Astrocyte (in vitro differentiated cells and primary cell): ENCODE measurements around the gene UBP1. TPM values are rescaled to one million over a fixed set of nuclear protein-coding genes. Genes with fewer than 3 reads are reported as not detected.

ENCODE experiments used
- DNase-seq: peaks from one replicate; pipeline ENCODE4 v3.0.0-alpha.2; 2010; ENCODE audit warnings: low read depth
- FAIRE-seq: peaks from 2 replicates; lab custom pipeline; 2011; peaks lifted over from hg19 to GRCh38; lab: Jason Lieb, UNC
- H2AFZ ChIP-seq: 2 replicates; pipeline ENCODE4 v1.6.0; 2012; ENCODE audit warnings: low read depth, low read length, inconsistent platforms
- H3K27ac ChIP-seq: 2 replicates; pipeline ENCODE4 v1.5.1; 2011; ENCODE audit warnings: low read depth, low read length, inconsistent platforms
- H3K27me3 ChIP-seq: 2 replicates; pipeline ENCODE4 v1.6.0; 2011; ENCODE audit warnings: low read length, inconsistent platforms; ENCODE audit not compliant: insufficient read depth
- H3K36me3 ChIP-seq: 2 replicates; pipeline ENCODE4 v1.5.1; 2011; ENCODE audit warnings: low read length, inconsistent platforms; ENCODE audit not compliant: insufficient read depth
- H3K4me1 ChIP-seq: 2 replicates; pipeline ENCODE4 v1.5.1; 2011; ENCODE audit warnings: low read length, inconsistent platforms; ENCODE audit not compliant: insufficient read depth
- H3K4me2 ChIP-seq: 2 replicates; pipeline ENCODE4 v1.6.0; 2012; ENCODE audit warnings: low read length, inconsistent platforms
- H3K4me3 ChIP-seq: 2 replicates; pipeline ENCODE4 v1.5.1; 2011; ENCODE audit warnings: low read depth, mild to moderate bottlenecking, low read length, inconsistent platforms; ENCODE audit not compliant: insufficient read depth
- H3K79me2 ChIP-seq: 2 replicates; pipeline ENCODE4 v1.6.0; 2012; ENCODE audit warnings: mild to moderate bottlenecking, low read length, inconsistent platforms; ENCODE audit not compliant: insufficient read depth
- H3K9ac ChIP-seq: 2 replicates; pipeline ENCODE4 v1.6.0; 2012; ENCODE audit warnings: mild to moderate bottlenecking, low read length, inconsistent platforms
- H3K9me3 ChIP-seq: 2 replicates; pipeline ENCODE4 v1.5.1; 2012; ENCODE audit warnings: low read depth, mild to moderate bottlenecking, low read length, inconsistent platforms; ENCODE audit not compliant: insufficient read depth
- H4K20me1 ChIP-seq: 2 replicates; pipeline ENCODE4 v1.6.0; 2012; ENCODE audit warnings: low read length, inconsistent platforms; ENCODE audit not compliant: insufficient read depth
- H3K27ac Mint-ChIP-seq: one replicate; pipeline ENCODE4 v1.8.0; 2021; ENCODE audit warnings: mild to moderate bottlenecking, mixed read lengths; ENCODE audit not compliant: unreplicated experiment
- H3K27me3 Mint-ChIP-seq: one replicate; pipeline ENCODE4 v1.8.0; 2021; ENCODE audit warnings: low read depth, mixed read lengths; ENCODE audit not compliant: unreplicated experiment
- H3K36me3 Mint-ChIP-seq: one replicate; pipeline ENCODE4 v1.8.0; 2021; ENCODE audit warnings: low read depth, mixed read lengths; ENCODE audit not compliant: unreplicated experiment
- H3K4me1 Mint-ChIP-seq: one replicate; pipeline ENCODE4 v1.8.0; 2021; ENCODE audit warnings: low read depth, mixed read lengths; ENCODE audit not compliant: unreplicated experiment
- H3K4me3 Mint-ChIP-seq: one replicate; pipeline ENCODE4 v1.8.0; 2021; ENCODE audit warnings: mild to moderate bottlenecking, moderate library complexity, mixed read lengths; ENCODE audit not compliant: unreplicated experiment
- H3K9me3 Mint-ChIP-seq: one replicate; pipeline ENCODE4 v1.8.0; 2021; ENCODE audit warnings: mild to moderate bottlenecking, mixed read lengths; ENCODE audit not compliant: unreplicated experiment
- EZH2 ChIP-seq: IDR thresholded peaks from 2 replicates; pipeline ENCODE4 v1.6.1; 2012; ENCODE audit warnings: mild to moderate bottlenecking, low read length, inconsistent platforms; ENCODE audit not compliant: insufficient read depth
- total RNA-seq: library from RNA; stranded (reverse); gene quantifications from 2 replicates; pipeline ENCODE4 v1.2.1, GENCODE V29; 2021
- TF ChIP-seq, protein P1 (sequence below): IDR thresholded peaks from 2 replicates; pipeline ENCODE4 v1.5.1; 2011; ENCODE audit warnings: low read depth, mild to moderate bottlenecking, inconsistent platforms, low read length, moderate library complexity; ENCODE audit not compliant: insufficient read depth

The UBP1 gene
- total RNA-seq, 1 donor from 2014 or later: 79.3 TPM

DNA sequence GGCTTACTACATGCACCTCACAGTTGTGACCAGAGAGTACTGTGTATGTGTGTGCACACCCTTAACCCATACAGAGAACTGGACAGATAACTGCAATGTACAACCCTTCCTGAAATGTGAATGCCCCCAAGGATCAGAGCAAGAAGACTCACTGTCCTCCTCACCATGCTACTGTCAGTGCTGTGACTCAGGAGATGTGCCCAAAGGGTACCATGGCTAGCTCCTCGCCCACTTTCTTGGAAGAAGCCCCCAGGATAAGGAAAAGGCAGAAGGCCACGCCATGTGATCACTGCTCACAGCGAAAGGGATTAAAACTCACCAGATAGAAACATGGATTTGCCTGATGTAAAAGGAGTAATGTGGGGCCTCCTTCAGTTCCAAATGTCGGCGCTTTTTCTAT, 41.8 kb downstream of the UBP1 start:
- Histone ChIP-seq H3K27me3 (no peaks in the 10 kb centered on the region), H3K4me2 (no peak overlapping the region), H3K4me1 (peaks cover 24% of the 10 kb centered on the region), H3K9me3 (no peaks in the 10 kb centered on the region), H3K36me3 (peaks cover 64% of the 10 kb centered on the region), H3K4me3 (no peak overlapping the region), H3K27ac (no peak overlapping the region), H3K79me2 (peaks cover 12% of the 10 kb centered on the region), H2AFZ (no peak overlapping the region), H3K9ac (no peak overlapping the region), H4K20me1 (no peaks in the 10 kb centered on the region)
- Mint-ChIP-seq H3K4me3 (no peak overlapping the region), H3K27me3 (no peaks in the 10 kb centered on the region), H3K4me1 (peaks cover 24% of the 10 kb centered on the region), H3K36me3 (peaks cover 10% of the 10 kb centered on the region), H3K27ac (no peak overlapping the region), H3K9me3 (no peaks in the 10 kb centered on the region)
- DNase-seq (no peak), FAIRE-seq (no peak)
- TF ChIP-seq, protein P1, sequence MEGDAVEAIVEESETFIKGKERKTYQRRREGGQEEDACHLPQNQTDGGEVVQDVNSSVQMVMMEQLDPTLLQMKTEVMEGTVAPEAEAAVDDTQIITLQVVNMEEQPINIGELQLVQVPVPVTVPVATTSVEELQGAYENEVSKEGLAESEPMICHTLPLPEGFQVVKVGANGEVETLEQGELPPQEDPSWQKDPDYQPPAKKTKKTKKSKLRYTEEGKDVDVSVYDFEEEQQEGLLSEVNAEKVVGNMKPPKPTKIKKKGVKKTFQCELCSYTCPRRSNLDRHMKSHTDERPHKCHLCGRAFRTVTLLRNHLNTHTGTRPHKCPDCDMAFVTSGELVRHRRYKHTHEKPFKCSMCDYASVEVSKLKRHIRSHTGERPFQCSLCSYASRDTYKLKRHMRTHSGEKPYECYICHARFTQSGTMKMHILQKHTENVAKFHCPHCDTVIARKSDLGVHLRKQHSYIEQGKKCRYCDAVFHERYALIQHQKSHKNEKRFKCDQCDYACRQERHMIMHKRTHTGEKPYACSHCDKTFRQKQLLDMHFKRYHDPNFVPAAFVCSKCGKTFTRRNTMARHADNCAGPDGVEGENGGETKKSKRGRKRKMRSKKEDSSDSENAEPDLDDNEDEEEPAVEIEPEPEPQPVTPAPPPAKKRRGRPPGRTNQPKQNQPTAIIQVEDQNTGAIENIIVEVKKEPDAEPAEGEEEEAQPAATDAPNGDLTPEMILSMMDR: no peak
- no peak for TF ChIP-seq EZH2

DNA sequence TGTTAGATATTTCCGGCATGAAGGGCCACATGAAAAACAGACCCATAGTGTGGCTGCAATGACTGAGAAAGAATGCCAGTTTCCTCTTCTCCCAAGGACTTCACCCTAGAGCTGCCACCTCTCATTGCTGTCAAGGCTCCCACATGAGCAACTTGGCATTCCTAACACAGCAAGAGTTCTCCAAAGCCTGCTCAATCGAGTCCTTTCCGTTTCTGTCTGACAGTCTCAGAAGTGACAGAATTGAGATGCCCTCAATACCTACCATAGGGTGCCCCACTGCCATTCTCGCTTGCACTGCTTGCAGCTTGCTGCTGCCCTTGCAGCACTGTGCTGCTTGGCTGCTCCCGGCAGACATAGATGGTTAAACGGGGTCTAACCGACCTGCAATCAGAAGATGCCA, 44.3 kb downstream of the UBP1 start:
- Histone ChIP-seq H3K4me3 (no peak overlapping the region), H2AFZ (no peak overlapping the region), H4K20me1 (no peaks in the 10 kb centered on the region), H3K9ac (no peak overlapping the region), H3K9me3 (no peaks in the 10 kb centered on the region), H3K27ac (no peak overlapping the region), H3K79me2 (peaks cover 18% of the 10 kb centered on the region), H3K4me1 (peaks cover 25% of the 10 kb centered on the region), H3K27me3 (no peaks in the 10 kb centered on the region), H3K36me3 (peaks cover 67% of the 10 kb centered on the region), H3K4me2 (no peak overlapping the region)
- no peak for FAIRE-seq
- H3K4me3 Mint-ChIP-seq: no peak overlapping the region
- H3K27me3 Mint-ChIP-seq: no peaks in the 10 kb centered on the region
- no peak for DNase-seq
- no peaks in the 10 kb centered on the region for H3K9me3 Mint-ChIP-seq
- peaks cover 16% of the 10 kb centered on the region for H3K36me3 Mint-ChIP-seq
- no peak overlapping the region for H3K27ac Mint-ChIP-seq
- peaks cover 25% of the 10 kb centered on the region for H3K4me1 Mint-ChIP-seq
- TF ChIP-seq, protein P1: no peak
- no peak for TF ChIP-seq EZH2

DNA sequence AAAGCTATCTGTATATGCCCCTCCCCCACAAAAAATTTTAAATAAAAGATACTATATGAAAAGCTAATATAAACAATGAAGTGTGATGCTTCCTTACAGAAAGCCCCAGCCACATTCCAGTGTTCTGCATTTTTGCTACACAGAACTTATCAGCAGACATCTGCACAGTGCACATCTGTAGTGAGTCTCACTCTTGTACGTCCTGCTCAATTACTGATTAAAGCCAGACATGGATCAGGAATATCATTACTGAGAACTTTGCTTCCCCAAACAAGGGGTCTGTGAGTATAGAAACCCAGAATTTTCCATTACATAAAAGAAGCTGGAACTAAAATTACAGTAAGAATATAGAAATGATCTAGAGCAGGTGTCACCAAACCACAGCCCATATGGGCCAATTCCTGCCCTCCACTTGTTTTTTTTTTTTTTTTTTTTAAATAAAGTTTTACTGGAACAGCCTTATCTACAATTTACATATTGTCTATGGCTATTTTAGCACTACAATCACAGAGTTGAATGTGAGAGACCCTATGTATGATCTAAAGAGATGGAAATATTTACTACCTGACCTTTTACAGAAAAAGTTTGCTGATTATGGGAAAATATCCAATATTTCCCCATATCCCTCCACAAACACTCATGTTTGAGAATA, 45.7 kb downstream of the UBP1 start:
- peaks cover 23% of the 10 kb centered on the region for H3K36me3 Mint-ChIP-seq

More for the DNA sequence above, 45.7 kb downstream of the UBP1 start:
- no peak for DNase-seq
- Histone ChIP-seq H3K9me3 (no peaks in the 10 kb centered on the region), H4K20me1 (no peaks in the 10 kb centered on the region), H3K27me3 (no peaks in the 10 kb centered on the region), H3K27ac (no peak overlapping the region), H3K4me2 (no peak overlapping the region), H3K4me3 (no peak overlapping the region), H3K9ac (no peak overlapping the region), H3K4me1 (peaks cover 25% of the 10 kb centered on the region), H2AFZ (no peak overlapping the region), H3K36me3 (peaks cover 63% of the 10 kb centered on the region), H3K79me2 (peaks cover 18% of the 10 kb centered on the region)
- Mint-ChIP-seq H3K4me1 (peaks cover 21% of the 10 kb centered on the region), H3K9me3 (no peaks in the 10 kb centered on the region), H3K27me3 (no peaks in the 10 kb centered on the region), H3K4me3 (no peak overlapping the region), H3K27ac (no peak overlapping the region)
- no peak for TF ChIP-seq EZH2
- TF ChIP-seq, protein P1: no peak
- FAIRE-seq: no peak
